ENCODE results near the gene SEC14L2. TPM values are rescaled to one million over a fixed set of nuclear protein-coding genes. Genes with fewer than 3 reads are reported as not detected.

Gene SEC14L2
- total RNA-seq, 1 donor: 15.5 TPM

DNA sequence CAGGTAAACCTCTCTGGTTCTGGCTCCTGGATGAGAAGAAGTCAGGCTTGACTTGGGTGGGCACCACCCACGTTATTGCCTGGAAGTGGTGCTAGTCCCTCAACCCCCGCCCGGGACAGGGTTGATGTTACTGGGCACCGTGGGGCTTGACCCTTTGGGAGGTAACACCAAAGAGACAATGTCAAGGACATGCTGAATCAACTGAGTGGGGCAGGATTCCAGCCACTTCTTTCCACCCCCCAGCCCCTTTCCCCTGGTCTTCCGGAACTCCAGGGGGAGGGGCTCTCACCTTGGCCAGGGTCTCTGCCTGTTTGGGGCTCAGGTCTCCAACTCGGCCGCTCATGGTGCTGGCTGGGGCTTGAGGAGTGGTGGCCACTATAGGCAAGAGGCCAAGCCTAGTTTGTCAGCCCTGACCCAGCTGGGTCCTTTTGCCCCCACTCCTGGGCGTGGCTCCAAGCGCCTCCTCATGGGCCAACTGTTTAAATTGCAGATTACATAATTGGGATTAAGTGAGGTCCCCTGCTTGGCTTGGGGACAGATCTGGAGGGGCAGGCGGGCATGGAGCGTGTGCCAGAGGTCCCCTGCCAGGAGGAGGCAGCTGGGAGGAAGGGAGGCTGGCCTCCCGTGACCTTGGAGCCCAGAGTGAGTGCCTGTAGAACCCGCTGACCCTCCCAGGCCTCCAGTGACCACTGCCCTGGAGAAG lies 74.9 kb downstream of the SEC14L2 start, which contains the start of gene SEC14L3:
Gene SEC14L3 (minus strand): TSS at position 402 of the 703 bp plus-strand sequence. CDS start 59 bp downstream, at position 343.
- no peaks in the 10 kb centered on the region for H3K9me3 ChIP-seq (ENCODE audit: low read depth, low read length)
- no peaks in the 10 kb centered on the region for H3K4me1 ChIP-seq (ENCODE audit: insufficient read depth, low read length)
- H3K4me3 ChIP-seq (ENCODE audit: low read length): no peak within 1 kb of the TSS
- H3K27me3 ChIP-seq (ENCODE audit: insufficient read depth, low read length): no peaks in the 10 kb centered on the region

DNA sequence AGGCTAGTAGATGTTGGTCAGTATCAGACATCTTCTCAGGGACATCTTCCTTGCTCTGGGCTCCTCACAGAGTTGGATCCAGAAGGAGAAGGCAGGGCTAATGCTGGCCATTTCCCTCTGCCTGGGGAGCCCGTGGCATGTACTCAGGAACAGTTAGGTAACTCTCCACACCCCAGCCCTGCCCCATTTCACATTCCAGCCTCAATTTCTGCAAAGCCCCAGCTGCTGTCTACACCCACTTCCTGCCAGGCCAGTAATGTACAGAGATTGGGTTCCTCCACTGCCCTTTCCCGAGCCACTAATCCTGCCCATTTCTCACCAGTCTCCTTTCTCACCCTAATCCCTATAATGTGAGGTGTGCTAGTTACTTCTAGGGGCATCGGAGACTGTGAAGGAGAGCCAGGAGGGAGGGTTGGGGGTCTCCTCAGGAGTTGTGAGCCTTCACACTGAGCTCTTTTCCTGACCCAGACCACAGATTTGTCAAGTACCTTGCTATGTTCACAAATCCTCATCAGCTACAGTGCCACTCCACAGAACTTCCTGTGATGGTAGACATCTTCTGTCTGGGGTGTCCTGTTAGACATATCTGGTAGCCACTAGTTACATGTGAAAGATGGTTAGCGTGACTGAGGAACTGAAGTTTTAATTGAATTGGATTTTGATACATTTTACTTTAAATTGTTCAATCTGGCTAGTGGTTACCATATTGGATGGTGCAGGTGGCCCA lies 76.3 kb downstream of the SEC14L2 start:
- Histone ChIP-seq H3K9me3 (ENCODE audit: low read depth, low read length) (no peaks in the 10 kb centered on the region), H3K4me3 (ENCODE audit: low read length) (no peak overlapping the region), H3K4me1 (ENCODE audit: insufficient read depth, low read length) (no peaks in the 10 kb centered on the region), H3K27me3 (ENCODE audit: insufficient read depth, low read length) (no peaks in the 10 kb centered on the region)

DNA sequence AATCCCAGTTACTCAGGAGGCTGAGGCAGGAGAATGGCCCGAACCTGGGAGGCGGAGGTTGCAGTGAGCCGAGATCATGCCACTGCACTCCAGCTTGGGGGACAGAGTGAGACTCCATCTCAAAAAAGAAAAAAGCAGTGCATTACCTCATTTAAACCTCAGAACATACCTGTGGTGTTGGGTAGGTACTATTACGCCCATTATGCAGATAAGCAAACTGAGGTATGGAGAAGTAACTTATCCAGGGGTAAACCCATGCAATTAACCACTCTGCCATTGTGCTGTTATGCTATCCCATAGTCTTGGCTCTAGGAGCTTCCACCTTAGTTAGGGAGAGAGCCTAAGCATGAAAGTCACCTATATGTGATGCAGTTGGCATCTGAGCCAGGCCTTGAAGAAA lies 77.3 kb downstream of the SEC14L2 start:
- Histone ChIP-seq H3K9me3 (ENCODE audit: low read depth, low read length) (no peaks in the 10 kb centered on the region), H3K27me3 (ENCODE audit: insufficient read depth, low read length) (no peaks in the 10 kb centered on the region), H3K4me3 (ENCODE audit: low read length) (no peak overlapping the region), H3K4me1 (ENCODE audit: insufficient read depth, low read length) (no peaks in the 10 kb centered on the region)

Other genes with a start within 250 kb of the SEC14L2 start
- gene LIF, start 150.3 kb upstream of the SEC14L2 start, total RNA-seq: 4.2 TPM
- 240 TPM for gene OSM, start 130.2 kb upstream of the SEC14L2 start, total RNA-seq
- gene CASTOR1, start 107.5 kb upstream of the SEC14L2 start, total RNA-seq: 4.6 TPM
- 36.0 TPM for gene TBC1D10A, start 70.1 kb upstream of the SEC14L2 start, total RNA-seq
- 94.3 TPM for gene SF3A1, start 40.1 kb upstream of the SEC14L2 start, total RNA-seq
- gene CCDC157, start 40.0 kb upstream of the SEC14L2 start, total RNA-seq: 4.9 TPM
- gene RNF215, start 9.6 kb upstream of the SEC14L2 start, total RNA-seq: 3.3 TPM
- gene MTFP1, start 28.8 kb downstream of the SEC14L2 start, total RNA-seq: 24.5 TPM
- gene SEC14L3, start 75.0 kb downstream of the SEC14L2 start, total RNA-seq: not detected
- gene SEC14L4, start 108.7 kb downstream of the SEC14L2 start, total RNA-seq: not detected
- not detected for gene SEC14L6, start 149.7 kb downstream of the SEC14L2 start, total RNA-seq
- gene GAL3ST1, start 177.6 kb downstream of the SEC14L2 start, total RNA-seq: 0.10 TPM
- gene PES1, start 194.9 kb downstream of the SEC14L2 start, total RNA-seq: 21.8 TPM
- 8.7 TPM for gene TCN2, start 210.2 kb downstream of the SEC14L2 start, total RNA-seq
- 4.4 TPM for gene SLC35E4, start 238.8 kb downstream of the SEC14L2 start, total RNA-seq